HCT116 (cell line): ENCODE measurements around the gene HOXA1. TPM values are rescaled to one million over a fixed set of nuclear protein-coding genes. Genes with fewer than 3 reads are reported as not detected.

Experiments used
- ATAC-seq: fragments of 200-7000 bp; cut with Tn5 transposase; 2 replicates; pipeline ENCODE4 v1.9.1; 2020; ENCODE audit warnings: mild to moderate bottlenecking, moderate library complexity
- BruUV-seq: library from RNA; stranded (reverse); fragments of 400-500 nt; replicated peaks from 2 replicates; lab custom pipeline; 2021; lab: Mats Ljungman, UMichigan
- CTCF ChIA-PET: fragments of 300-600 bp; sonication (Branson Sonifier 250); formaldehyde crosslinking; loops from one replicate; lab custom pipeline; 2021; ENCODE audit warnings: antibody characterized with exemption; lab: Charles Lee
- POLR2A ChIA-PET: fragments of 300-600, 350-600 bp; sonication (Branson Sonifier 250); formaldehyde crosslinking; loops from one replicate; lab custom pipeline; 2021; ENCODE audit warnings: antibody characterized with exemption; lab: Charles Lee
- RAD21 ChIA-PET, 2 experiments: fragments of 300-600 bp; sonication (Branson Sonifier 250); formaldehyde crosslinking; loops; one replicate each; lab custom pipeline; 2023; ENCODE audit warnings: low total read pairs in 2 of 2; ENCODE audit not compliant: uncharacterized antibody in 2 of 2, unreplicated experiment in 2 of 2, low non-redundant PET in 1 of 2; lab: Charles Lee
- DNase-seq: peaks from one replicate; pipeline ENCODE4 v3.0.0-alpha.2; 2010; ENCODE audit warnings: low read depth, low spot score
- H2AFZ ChIP-seq: fragments of 200-600 bp; shearing (Covaris generic), sonication (generic); 2 replicates; pipeline ENCODE4 v1.6.1; 2017; ENCODE audit warnings: low read depth, mixed run types, mixed read lengths, antibody characterized with exemption, low read length; ENCODE audit not compliant: poor library complexity, severe bottlenecking
- H3K27ac ChIP-seq: 2 replicates; pipeline ENCODE4 v1.5.1; 2012; ENCODE audit warnings: low read depth, low read length
- H3K27me3 ChIP-seq: fragments of 200-600 bp; sonication (generic); 2 replicates; pipeline ENCODE4 v1.6.1; 2016; ENCODE audit warnings: mixed run types, low read length, mixed read lengths; ENCODE audit not compliant: insufficient read depth
- H3K36me3 ChIP-seq, 2 experiments: fragments of 200-500 bp in 1 of 2; fragments of 200-600 bp in 1 of 2; sonication (Bioruptor generic) in 1 of 2; sonication (generic) in 1 of 2; 2 replicates each; pipeline versions ENCODE4 v1.5.1 to v1.6.1; 2014 to 2016; ENCODE audit warnings: low read length in 2 of 2, inconsistent platforms in 1 of 2, mixed read lengths in 1 of 2, mixed run types in 1 of 2; ENCODE audit not compliant: insufficient read depth in 2 of 2, control insufficient read depth in 1 of 2
- H3K4me1 ChIP-seq, 2 experiments: fragments of 200-600 bp in 1 of 2; sonication (generic) in 1 of 2; 2 replicates each; pipeline versions ENCODE4 v1.5.1 to v1.6.1; 2012 to 2017; ENCODE audit warnings: low read length in 2 of 2, inconsistent platforms in 1 of 2, mild to moderate bottlenecking in 1 of 2, mixed read lengths in 1 of 2, mixed run types in 1 of 2, moderate library complexity in 1 of 2; ENCODE audit not compliant: insufficient read depth in 2 of 2, control insufficient read depth in 1 of 2
- H3K4me2 ChIP-seq: fragments of 200-600 bp; sonication (generic); 2 replicates; pipeline ENCODE4 v1.6.1; 2017; ENCODE audit warnings: mixed run types, low read length, mixed read lengths
- H3K4me3 ChIP-seq, 2 experiments: fragments of 200-600 bp in 1 of 2; sonication (generic) in 1 of 2; replicated peaks in 1 of 2; 2 replicates each; pipeline ENCODE4 v1.5.1; 2011 to 2016; ENCODE audit warnings: low read length in 2 of 2, control low read depth in 1 of 2, low read depth in 1 of 2, mild to moderate bottlenecking in 1 of 2, mixed read lengths in 1 of 2, mixed run types in 1 of 2
- H3K79me2 ChIP-seq: fragments of 200-600 bp; sonication (generic); 2 replicates; pipeline ENCODE4 v1.6.1; 2017; ENCODE audit warnings: mild to moderate bottlenecking, mixed run types, low read length, moderate library complexity, mixed read lengths; ENCODE audit not compliant: insufficient read depth
- H3K9ac ChIP-seq: fragments of 200-600 bp; sonication (generic); 2 replicates; pipeline ENCODE4 v1.6.1; 2016; ENCODE audit warnings: low read length, mixed read lengths
- H3K9me2 ChIP-seq: fragments of 200-600 bp; sonication (generic), shearing (Covaris generic); 2 replicates; pipeline ENCODE4 v1.6.1; 2017; ENCODE audit warnings: mixed run types, mild to moderate bottlenecking, moderate library complexity; ENCODE audit not compliant: insufficient read depth
- H3K9me3 ChIP-seq, 2 experiments: fragments of 200-500 bp in 1 of 2; fragments of 200-600 bp in 1 of 2; sonication (Bioruptor generic) in 1 of 2; sonication (generic) in 1 of 2; 2 replicates each; pipeline ENCODE4 v1.6.1; 2014 to 2017; ENCODE audit warnings: low read length in 2 of 2, mixed read lengths in 2 of 2, inconsistent platforms in 1 of 2, low read depth in 1 of 2, mild to moderate bottlenecking in 1 of 2, mixed run types in 1 of 2, moderate library complexity in 1 of 2; ENCODE audit not compliant: control insufficient read depth in 1 of 2, insufficient read depth in 1 of 2
- H4K20me1 ChIP-seq: fragments of 200-600 bp; sonication (generic), shearing (Covaris generic); 2 replicates; pipeline ENCODE4 v1.6.1; 2017; ENCODE audit warnings: mixed run types, mild to moderate bottlenecking, moderate library complexity; ENCODE audit not compliant: insufficient read depth
- CEBPB ChIP-seq: IDR thresholded peaks from 2 replicates; pipeline ENCODE4 v1.6.1; 2012; ENCODE audit warnings: low read depth
- EGR1 ChIP-seq: IDR thresholded peaks from 2 replicates; pipeline ENCODE4 v1.6.1; 2012; ENCODE audit warnings: low read depth
- JUND ChIP-seq: IDR thresholded peaks from 2 replicates; pipeline ENCODE4 v1.6.1; 2012
- POLR2A ChIP-seq: IDR thresholded peaks from 2 replicates; pipeline ENCODE4 v1.7.0; 2011; ENCODE audit warnings: borderline replicate concordance; ENCODE audit not compliant: insufficient read depth, insufficient read length; ENCODE audit errors: extremely low read depth
- RAD21 ChIP-seq: IDR thresholded peaks from 2 replicates; pipeline ENCODE4 v1.6.1; 2012; ENCODE audit warnings: low read depth, mild to moderate bottlenecking
- SIN3A ChIP-seq: IDR thresholded peaks from 2 replicates; pipeline ENCODE4 v1.6.1; 2012; ENCODE audit warnings: low read depth
- SRF ChIP-seq: IDR thresholded peaks from 2 replicates; pipeline ENCODE4 v1.6.1; 2012; ENCODE audit warnings: low read depth
- ZBTB33 ChIP-seq: IDR thresholded peaks from 2 replicates; pipeline ENCODE4 v1.6.1; 2011; ENCODE audit warnings: mild to moderate bottlenecking, low read length, moderate library complexity; ENCODE audit not compliant: insufficient replicate concordance; ENCODE audit errors: extremely low read depth
- ZFX ChIP-seq: fragments of 450-650 bp; IDR thresholded peaks from 2 replicates; pipeline ENCODE4 v1.6.1; 2017
- intact Hi-C: fragments of 100-400 bp; cut with micrococcal nuclease; formaldehyde crosslinking; loops from 2 replicates; pipeline ENCODE4 v1.10.0; 2022
- total RNA-seq: library from RNA; stranded (reverse); gene quantifications from one replicate; pipeline ENCODE4 v1.2.1, GENCODE V29; 2021; ENCODE audit not compliant: unreplicated experiment
- TF ChIP-seq, protein P1 (sequence below): IDR thresholded peaks from 2 replicates; pipeline ENCODE4 v1.6.1; 2012; ENCODE audit warnings: low read depth

The HOXA1 gene
- total RNA-seq, 1 experiment from 2014 or later: 2.8 TPM

DNA sequence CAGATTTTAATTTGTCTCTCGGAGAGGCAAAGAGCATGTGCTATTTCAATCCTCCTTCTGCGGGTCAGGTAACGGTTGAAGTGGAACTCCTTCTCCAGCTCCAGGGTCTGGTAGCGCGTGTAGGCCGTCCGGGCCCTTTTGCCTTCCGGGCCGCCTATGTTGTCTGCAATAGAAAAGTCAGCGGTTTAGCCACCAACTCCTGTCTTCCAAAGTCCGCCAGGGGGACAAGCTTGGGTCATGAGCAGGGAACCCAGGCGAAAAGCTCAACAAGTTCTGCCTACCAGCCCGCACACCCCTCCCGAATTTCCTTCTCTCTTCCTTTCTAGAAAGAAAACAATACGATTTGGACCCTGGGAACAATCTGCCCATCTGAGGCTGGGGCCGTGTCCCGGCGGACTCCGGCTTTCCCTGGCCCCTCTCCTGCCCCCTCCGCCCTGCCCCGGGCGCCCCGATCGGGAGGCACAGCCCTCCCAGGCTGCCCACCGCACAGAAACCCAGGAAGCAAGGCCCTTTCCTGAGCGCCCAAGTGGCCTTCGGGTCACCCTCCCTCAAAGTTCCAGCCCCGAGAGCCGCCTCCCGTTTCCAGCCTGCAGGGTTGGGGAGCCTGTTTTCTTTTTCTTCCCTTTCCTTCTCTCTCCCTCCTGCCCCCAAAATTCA, 46.3 kb upstream of the HOXA1 start (continued):
- TF ChIP-seq, protein P1, sequence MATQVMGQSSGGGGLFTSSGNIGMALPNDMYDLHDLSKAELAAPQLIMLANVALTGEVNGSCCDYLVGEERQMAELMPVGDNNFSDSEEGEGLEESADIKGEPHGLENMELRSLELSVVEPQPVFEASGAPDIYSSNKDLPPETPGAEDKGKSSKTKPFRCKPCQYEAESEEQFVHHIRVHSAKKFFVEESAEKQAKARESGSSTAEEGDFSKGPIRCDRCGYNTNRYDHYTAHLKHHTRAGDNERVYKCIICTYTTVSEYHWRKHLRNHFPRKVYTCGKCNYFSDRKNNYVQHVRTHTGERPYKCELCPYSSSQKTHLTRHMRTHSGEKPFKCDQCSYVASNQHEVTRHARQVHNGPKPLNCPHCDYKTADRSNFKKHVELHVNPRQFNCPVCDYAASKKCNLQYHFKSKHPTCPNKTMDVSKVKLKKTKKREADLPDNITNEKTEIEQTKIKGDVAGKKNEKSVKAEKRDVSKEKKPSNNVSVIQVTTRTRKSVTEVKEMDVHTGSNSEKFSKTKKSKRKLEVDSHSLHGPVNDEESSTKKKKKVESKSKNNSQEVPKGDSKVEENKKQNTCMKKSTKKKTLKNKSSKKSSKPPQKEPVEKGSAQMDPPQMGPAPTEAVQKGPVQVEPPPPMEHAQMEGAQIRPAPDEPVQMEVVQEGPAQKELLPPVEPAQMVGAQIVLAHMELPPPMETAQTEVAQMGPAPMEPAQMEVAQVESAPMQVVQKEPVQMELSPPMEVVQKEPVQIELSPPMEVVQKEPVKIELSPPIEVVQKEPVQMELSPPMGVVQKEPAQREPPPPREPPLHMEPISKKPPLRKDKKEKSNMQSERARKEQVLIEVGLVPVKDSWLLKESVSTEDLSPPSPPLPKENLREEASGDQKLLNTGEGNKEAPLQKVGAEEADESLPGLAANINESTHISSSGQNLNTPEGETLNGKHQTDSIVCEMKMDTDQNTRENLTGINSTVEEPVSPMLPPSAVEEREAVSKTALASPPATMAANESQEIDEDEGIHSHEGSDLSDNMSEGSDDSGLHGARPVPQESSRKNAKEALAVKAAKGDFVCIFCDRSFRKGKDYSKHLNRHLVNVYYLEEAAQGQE: no peak
- no peak for TF ChIP-seq JUND
- TF ChIP-seq POLR2A: no peak

DNA sequence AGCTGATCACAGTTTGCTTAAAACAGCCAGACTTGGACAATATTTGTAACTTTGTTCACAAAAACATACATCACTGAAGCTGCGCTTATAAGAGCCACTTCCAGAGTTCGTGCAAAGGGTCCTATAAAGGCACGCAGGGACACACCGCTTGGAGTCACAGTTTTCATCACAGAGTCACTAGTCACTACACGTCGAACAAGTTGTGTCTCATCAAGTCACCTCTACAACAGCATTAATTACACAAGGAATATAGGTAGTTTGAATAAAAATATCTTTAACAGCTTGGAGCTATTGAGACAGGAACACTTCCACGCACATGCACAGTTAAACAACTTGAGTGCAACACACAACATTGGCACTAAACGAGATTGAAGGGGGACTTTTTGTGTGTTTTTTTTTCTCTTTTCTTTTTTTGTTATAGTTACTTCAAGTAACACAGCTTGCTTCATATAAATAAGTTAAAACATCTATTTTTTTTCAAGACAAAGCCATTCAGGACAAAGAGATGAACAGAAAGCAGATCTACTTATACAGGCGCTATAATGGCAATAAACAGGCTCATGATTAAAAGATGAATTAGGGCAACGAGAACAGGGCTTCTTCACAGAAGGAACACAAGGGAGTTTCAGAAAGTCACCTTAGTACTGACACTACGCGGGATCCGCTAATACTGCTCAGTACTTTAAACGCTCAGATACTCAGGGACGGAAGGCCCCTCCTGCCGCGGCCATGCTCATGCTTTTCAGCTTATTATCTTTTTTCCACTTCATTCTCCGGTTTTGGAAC, 45.5 kb upstream of the HOXA1 start:
- Histone ChIP-seq H2AFZ (no peak overlapping the region), H3K27me3 (no peaks in the 10 kb centered on the region), H4K20me1 (no peaks in the 10 kb centered on the region), H3K4me2 (no peak overlapping the region), H3K36me3 (peaks cover 8 to 12% of the 10 kb centered on the region in 2 experiments; a peak in 3 of 4 replicates), H3K9ac (no peak overlapping the region), H3K4me1 (peaks cover 6 to 21% of the 10 kb centered on the region in 2 experiments), H3K9me3 (no peaks in the 10 kb centered on the region), H3K27ac (no peak overlapping the region), H3K9me2 (no peaks in the 10 kb centered on the region), H3K4me3 (no peak overlapping the region), H3K79me2 (no peaks in the 10 kb centered on the region)
- no peak for ATAC-seq
- TF ChIP-seq ZBTB33 (no peak), ZFX (no peak), EGR1 (no peak), SRF (no peak), RAD21 (no peak), SIN3A (no peak), CEBPB (no peak)
- TF ChIP-seq, protein P1: no peak
- no peak for DNase-seq
- ChIA-PET RAD21 (no interaction called here), POLR2A (interaction anchor here (0.7 kb wide), 1 partner anchor 9 kb away, joined by 3 read pairs; no protein-coding TSS in a partner anchor), CTCF (interaction anchor here (0.6 to 0.7 kb wide), 2 partner anchors 48 to 233 kb away, joined by 3 to 6 read pairs; no protein-coding TSS in a partner anchor)
- intact Hi-C loops: no loop called here
- BruUV-seq: no TSS peak
